Measurements from ENCODE around the gene SOX15.

Gene SOX15

DNA sequence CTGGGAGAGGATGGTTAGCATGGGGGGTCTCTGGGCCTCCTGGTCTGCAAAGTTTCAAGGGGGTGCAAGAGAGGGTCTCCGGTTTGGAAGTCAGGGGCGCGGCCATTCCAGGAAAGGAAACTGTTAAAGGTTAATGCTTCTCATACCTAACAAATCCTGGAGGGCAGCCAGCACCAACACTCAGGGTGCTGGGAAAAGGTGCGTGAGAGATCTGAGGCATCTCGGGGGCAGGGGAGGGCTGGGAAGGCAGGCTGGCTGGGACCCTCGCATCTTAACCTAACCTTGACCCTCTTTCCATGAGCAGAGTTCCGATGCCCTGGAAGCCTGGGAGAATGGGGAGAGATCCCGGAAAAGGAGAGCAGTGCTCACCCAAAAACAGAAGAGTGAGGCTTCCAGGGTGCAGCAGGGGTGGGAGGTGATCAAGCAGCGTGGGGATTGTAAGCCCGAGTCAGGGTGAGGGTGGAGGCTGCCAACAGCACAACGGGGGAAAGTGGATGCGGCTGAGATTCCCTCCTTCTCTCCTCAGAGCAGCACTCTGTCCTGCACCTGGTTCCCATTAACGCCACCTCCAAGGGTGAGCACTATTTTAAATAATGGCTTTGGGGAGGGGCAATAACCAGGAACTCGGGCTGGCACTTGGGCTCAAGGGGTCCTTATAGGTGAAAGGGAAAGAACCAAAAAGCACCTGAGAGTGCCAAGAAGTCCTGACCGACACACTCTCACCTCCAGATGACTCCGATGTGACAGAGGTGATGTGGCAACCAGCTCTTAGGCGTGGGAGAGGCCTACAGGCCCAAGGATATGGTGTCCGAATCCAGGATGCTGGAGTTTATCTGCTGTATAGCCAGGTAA, 30.3 kb downstream of the SOX15 start:
- H3K27me3 ChIP-seq (replicated peaks; ENCODE audit: insufficient read depth, low read length) = no peaks in the 10 kb centered on the region
- H3K4me3 ChIP-seq (ENCODE audit: low read length) = no peak overlapping the region
- no peaks in the 10 kb centered on the region for H3K9me3 ChIP-seq (replicated peaks; ENCODE audit: insufficient read depth, low read length)
- no peaks in the 10 kb centered on the region for H4K20me1 ChIP-seq (ENCODE audit: insufficient read depth, low read length)
- peak overlapping the region; percentile 92; the same call in 1 of the 2 replicates for H2AFZ ChIP-seq (ENCODE audit: low read length)
- peak overlapping the region; percentile 88; the same call in 1 of the 2 replicates for H3K4me2 ChIP-seq (ENCODE audit: low read depth, low read length)
- DNase-seq = no peak
- H3K36me3 ChIP-seq (replicated peaks; ENCODE audit: insufficient read depth, low read length) = no peaks in the 10 kb centered on the region
- H3K9ac ChIP-seq (ENCODE audit: low read length) = no peak overlapping the region; the same call in 1 of the 2 replicates
- H3K4me1 ChIP-seq (ENCODE audit: low read length) = peaks cover 26% of the 10 kb centered on the region
- TF ChIP-seq EZH2 (optimal IDR thresholded peaks at IDR 0.05; ENCODE audit: low read depth, low read length) (no peak), CTCF (IDR thresholded peaks at IDR 0.05; ENCODE audit: low read length) (no peak), EZH2phosphoT487 (IDR thresholded peaks at IDR 0.05; ENCODE audit: low read length) (no peak)
- no peaks in the 10 kb centered on the region for H3K9me2 ChIP-seq (replicated peaks; ENCODE audit: insufficient read depth, low read length)
- peaks cover 14% of the 10 kb centered on the region; the same call in 1 of the 2 replicates for H3F3A ChIP-seq (ENCODE audit: insufficient read depth, low read length)
- peaks cover 33% of the 10 kb centered on the region for H3K79me2 ChIP-seq (ENCODE audit: low read length)
- H3K27ac ChIP-seq (ENCODE audit: low read length) = no peak overlapping the region

GRCh38 chr17:7558544-7559319, 31.2 kb downstream of the SOX15 start, which contains the start of gene TNFSF13:
TNFSF13 (plus strand) TSS chr17:7558750; CDS start chr17:7559040, 290 bp downstream.
- H3F3A ChIP-seq (ENCODE audit: insufficient read depth, low read length) = peaks cover 14% of the 10 kb centered on the region; the same call in 1 of the 2 replicates
- no peak within 1 kb of the TSS for H3K27ac ChIP-seq (ENCODE audit: low read length)
- peak within 1 kb of the TSS; percentile 68 for H2AFZ ChIP-seq (ENCODE audit: low read length)
- no peaks in the 10 kb centered on the region for H4K20me1 ChIP-seq (ENCODE audit: insufficient read depth, low read length)
- no peaks in the 10 kb centered on the region for H3K27me3 ChIP-seq (replicated peaks; ENCODE audit: insufficient read depth, low read length)
- H3K9me2 ChIP-seq (replicated peaks; ENCODE audit: insufficient read depth, low read length) = no peaks in the 10 kb centered on the region
- H3K79me2 ChIP-seq (ENCODE audit: low read length) = peaks cover 25% of the 10 kb centered on the region
- no peak for TF ChIP-seq EZH2phosphoT487 (IDR thresholded peaks at IDR 0.05; ENCODE audit: low read length)
- TF ChIP-seq EZH2 (optimal IDR thresholded peaks at IDR 0.05; ENCODE audit: low read depth, low read length) = no peak
- no peak for TF ChIP-seq CTCF (IDR thresholded peaks at IDR 0.05; ENCODE audit: low read length)
- DNase-seq = no peak
- peaks cover 28% of the 10 kb centered on the region for H3K4me1 ChIP-seq (ENCODE audit: low read length)
- H3K4me3 ChIP-seq (ENCODE audit: low read length) = peak within 1 kb of the TSS; percentile 44
- H3K4me2 ChIP-seq (ENCODE audit: low read depth, low read length) = peak within 1 kb of the TSS; percentile 77
- H3K9ac ChIP-seq (ENCODE audit: low read length) = peak within 1 kb of the TSS; percentile 48; the same call in 1 of the 2 replicates
- H3K9me3 ChIP-seq (replicated peaks; ENCODE audit: insufficient read depth, low read length) = no peaks in the 10 kb centered on the region
- H3K36me3 ChIP-seq (replicated peaks; ENCODE audit: insufficient read depth, low read length) = no peaks in the 10 kb centered on the region

- Histone ChIP-seq H3F3A (ENCODE audit: insufficient read depth, low read length) (peaks cover 21% of the 10 kb centered on the region), H3K36me3 (replicated peaks; ENCODE audit: insufficient read depth, low read length) (no peaks in the 10 kb centered on the region), H3K27me3 (replicated peaks; ENCODE audit: insufficient read depth, low read length) (no peaks in the 10 kb centered on the region), H3K4me3 (ENCODE audit: low read length) (peak overlapping the region; percentile 44), H3K9me3 (replicated peaks; ENCODE audit: insufficient read depth, low read length) (no peaks in the 10 kb centered on the region), H3K79me2 (ENCODE audit: low read length) (peaks cover 17% of the 10 kb centered on the region), H2AFZ (ENCODE audit: low read length) (peak overlapping the region; percentile 68), H3K9ac (ENCODE audit: low read length) (peak overlapping the region; percentile 48; the same call in 1 of the 2 replicates), H3K4me2 (ENCODE audit: low read depth, low read length) (peak overlapping the region; percentile 77), H3K4me1 (ENCODE audit: low read length) (peaks cover 34% of the 10 kb centered on the region), H3K9me2 (replicated peaks; ENCODE audit: insufficient read depth, low read length) (no peaks in the 10 kb centered on the region), H4K20me1 (ENCODE audit: insufficient read depth, low read length) (no peaks in the 10 kb centered on the region), H3K27ac (ENCODE audit: low read length) (no peak overlapping the region)
- no peak for TF ChIP-seq EZH2phosphoT487 (IDR thresholded peaks at IDR 0.05; ENCODE audit: low read length)
- peak; percentile 80 for DNase-seq
These were observed 31.9 kb downstream of the SOX15 start for GRCh38 chr17:7557775-7558543.
